RWPE1 (cell line): ENCODE data around the gene FOXN1.
A peak's percentile ranks its signal among the peaks of the same experiment; 100 is the strongest.

Experiments used
- CTCF ChIA-PET: fragments of 350-600 bp; sonication (Branson Sonifier 250); formaldehyde crosslinking; extraction: SDS; loops from one replicate; lab custom pipeline; 2021; lab: Yijun Ruan, JAX
- POLR2A ChIA-PET: fragments of 400-600 bp; formaldehyde crosslinking; extraction: SDS; loops from one replicate; lab custom pipeline; 2020; ENCODE audit warnings: antibody characterized with exemption; ENCODE audit not compliant: low non-redundant PET; lab: Yijun Ruan, JAX
- DNase-seq: peaks from one replicate; pipeline ENCODE4 v3.0.0; 2012; ENCODE audit warnings: low spot score
- H3K27ac ChIP-seq: fragments of 450-650 bp; 2 replicates; pipeline ENCODE4 v1.5.1; 2017
- CTCF ChIP-seq: fragments of 450-650 bp; conservative IDR thresholded peaks from 2 replicates; pipeline ENCODE4 v1.5.1; 2017; ENCODE audit warnings: low read depth, mild to moderate bottlenecking

FOXN1 gene

GRCh38 chr17:28530250-28530649 lies 24.1 kb downstream of the FOXN1 start:
- no peak for TF ChIP-seq CTCF
- CTCF ChIA-PET, result no interaction called here
- POLR2A ChIA-PET, result no interaction called here
- no peak overlapping the region for H3K27ac ChIP-seq
- DNase-seq, result no peak

GRCh38 chr17:28530926-28531325 lies 24.8 kb downstream of the FOXN1 start:
- no peak for DNase-seq
- ChIA-PET CTCF (no interaction called here), POLR2A (no interaction called here)
- no peak for TF ChIP-seq CTCF
- no peak overlapping the region for H3K27ac ChIP-seq

- no peak for TF ChIP-seq CTCF
- H3K27ac ChIP-seq, result peak overlapping the region; percentile 68
- ChIA-PET POLR2A (no interaction called here), CTCF (no interaction called here)
- DNase-seq, result no peak
These were observed 26.2 kb downstream of the FOXN1 start for GRCh38 chr17:28532050-28532960.

GRCh38 chr17:28533091-28533807 lies 27.1 kb downstream of the FOXN1 start:
- no peak for TF ChIP-seq CTCF
- POLR2A ChIA-PET, result no interaction called here
- peak overlapping the region; percentile 68 for H3K27ac ChIP-seq
- DNase-seq, result peak; percentile 57
- CTCF ChIA-PET, result interaction anchor here (0.5 kb wide), 1 partner anchor 33 kb away, joined by 3 read pairs; no protein-coding TSS in a partner anchor

GRCh38 chr17:28534740-28535375 lies 28.7 kb downstream of the FOXN1 start:
- no peak for TF ChIP-seq CTCF
- DNase-seq, result no peak
- no peak overlapping the region for H3K27ac ChIP-seq
- ChIA-PET POLR2A (no interaction called here), CTCF (interaction anchor here (0.6 to 1.1 kb wide), 2 partner anchors 25 to 154 kb away, joined by 3 to 4 read pairs; no protein-coding TSS in a partner anchor)

- ChIA-PET POLR2A (no interaction called here), CTCF (interaction anchor here (0.9 to 1.0 kb wide), 2 partner anchors 11 to 44 kb away, joined by 4 to 5 read pairs; no protein-coding TSS in a partner anchor)
- H3K27ac ChIP-seq, result no peak overlapping the region
- DNase-seq, result no peak
- TF ChIP-seq CTCF, result no peak
These were observed 30.5 kb downstream of the FOXN1 start for GRCh38 chr17:28536532-28537218.
